K562 (cell line): ENCODE data around the gene PSMA5. TPM values are rescaled to one million over a fixed set of nuclear protein-coding genes. Genes with fewer than 3 reads are reported as not detected.

Experiments used
- BRD4 ChIP-seq: fragments of 200-600 bp; sonication (generic); IDR thresholded peaks from 2 replicates; pipeline ENCODE4 v1.6.1; 2017; ENCODE audit warnings: inconsistent platforms
- CHD2 ChIP-seq: IDR thresholded peaks from 2 replicates; pipeline ENCODE4 v1.6.1; 2011; ENCODE audit warnings: low read depth, low read length
- CHD4 ChIP-seq: fragments of 200-600 bp; sonication (generic); IDR thresholded peaks from 3 replicates; pipeline ENCODE4 v1.6.1; 2012; ENCODE audit warnings: low read depth, mild to moderate bottlenecking, mixed read lengths, low read length, inconsistent platforms; ENCODE audit not compliant: insufficient read depth, insufficient replicate concordance, poor library complexity, severe bottlenecking
- FOXM1 ChIP-seq, 2 experiments: fragments of 450-650 bp in 1 of 2; sonication (generic) in 1 of 2; formaldehyde crosslinking in 1 of 2; IDR thresholded peaks; 2 replicates each; pipeline versions ENCODE4 v1.6.1 to v1.9.0; 2017 to 2022; ENCODE audit warnings: low read depth in 2 of 2, mild to moderate bottlenecking in 2 of 2, missing genetic modification reagents in 1 of 2, moderate library complexity in 1 of 2
- HOXB6 ChIP-seq: fragments of 250-450 bp; sonication (Bioruptor Pico); IDR thresholded peaks from 2 replicates; pipeline ENCODE4 v1.5.1; 2022; ENCODE audit warnings: mild to moderate bottlenecking, borderline replicate concordance
- JUND ChIP-seq, 2 experiments: IDR thresholded peaks; 2 replicates in 1 of 2; 3 replicates in 1 of 2; pipeline ENCODE4 v1.6.1; 2011; ENCODE audit warnings: borderline replicate concordance in 2 of 2, low read depth in 2 of 2, low read length in 2 of 2, improper control_type of control experiment in 1 of 2, missing biosample characterization in 1 of 2, missing genetic modification characterization in 1 of 2, missing genetic modification reagents in 1 of 2
- MAZ ChIP-seq, 2 experiments: fragments of 450-650 bp in 1 of 2; sonication (generic) in 1 of 2; formaldehyde crosslinking; IDR thresholded peaks in 1 of 2; conservative IDR thresholded peaks in 1 of 2; 2 replicates each; pipeline versions ENCODE4 v1.4.0 to v1.5.0; 2020; ENCODE audit warnings: mild to moderate bottlenecking in 1 of 2, missing genetic modification reagents in 1 of 2
- PHF8 ChIP-seq: fragments of 200-600 bp; sonication (generic); IDR thresholded peaks from 2 replicates; pipeline ENCODE4 v1.6.1; 2012; ENCODE audit warnings: mixed run types, mild to moderate bottlenecking, inconsistent platforms, low read length, moderate library complexity, borderline replicate concordance
- RNF2 ChIP-seq: sonication (generic); IDR thresholded peaks from 2 replicates; pipeline ENCODE4 v1.6.1; 2016
- SNRNP70 ChIP-seq: fragments of 200-400 bp; formaldehyde crosslinking; optimal IDR thresholded peaks from 2 replicates; pipeline ENCODE3; 2017; ENCODE audit warnings: low read depth, low read length
- TEAD4 ChIP-seq, 2 experiments: sonication (generic) in 1 of 2; formaldehyde crosslinking in 1 of 2; IDR thresholded peaks; 2 replicates each; pipeline versions ENCODE4 v1.6.1 to v1.8.0; 2012 to 2022; ENCODE audit warnings: borderline replicate concordance in 1 of 2, inconsistent platforms in 1 of 2, low read length in 1 of 2, mild to moderate bottlenecking in 1 of 2, missing genetic modification reagents in 1 of 2
- ZNF12 ChIP-seq: sonication (generic); formaldehyde crosslinking; IDR thresholded peaks from 2 replicates; pipeline ENCODE4 v1.4.0; 2020; ENCODE audit warnings: mild to moderate bottlenecking, missing genetic modification reagents
- ZNF134 ChIP-seq: fragments of 250-450 bp; sonication (Bioruptor Pico); conservative IDR thresholded peaks from 2 replicates; pipeline ENCODE4 v1.4.0; 2020
- ZNF785 ChIP-seq: fragments of 250-450 bp; sonication (Bioruptor Pico); IDR thresholded peaks from 2 replicates; pipeline ENCODE4 v1.4.0; 2020; ENCODE audit warnings: mild to moderate bottlenecking
- polyA plus RNA-seq, 8 experiments: library from polyadenylated mRNA; depleted of rRNA in 4 of 8; stranded (reverse) in 5 of 8; unstranded in 3 of 8; fragments of >200 nt; fragmentation: Nextera tagmentation in 2 of 8; fragmentation: Illumina TruSeq in 1 of 8; extraction: Ambion mirVana in 2 of 8; extraction: Trizol in 1 of 8; gene quantifications; 2 replicates each; pipeline versions ENCODE4 v1.2.1 to v1.2.3, GENCODE V29; 2011 to 2014; ENCODE audit warnings: inconsistent platforms in 1 of 8, missing spikeins in 1 of 8
- total RNA-seq, 7 experiments: library from RNA; depleted of rRNA in 6 of 7; stranded (reverse); fragments of >200 nt in 6 of 7; fragmentation: Illumina TruSeq in 2 of 7; extraction: Trizol in 2 of 7; gene quantifications; 2 replicates each; pipeline versions ENCODE4 v1.2.1 to v1.2.3, GENCODE V29; 2011 to 2021; ENCODE audit warnings: low replicate concordance in 1 of 7
- TF ChIP-seq, protein P1 (sequence below): fragments of 200-800 bp; sonication (Bioruptor generic); IDR thresholded peaks from 2 replicates; pipeline ENCODE4 v1.6.1; 2016; ENCODE audit warnings: missing genetic modification characterization, missing compliant biosample characterization
- TF ChIP-seq, protein P2 (sequence below): fragments of 450-650 bp; IDR thresholded peaks from one replicate; pipeline ENCODE4 v1.6.1; 2018; ENCODE audit warnings: mild to moderate bottlenecking, moderate library complexity; ENCODE audit not compliant: partially characterized antibody

The PSMA5 gene
- total and polyA plus RNA-seq, 9 of the 15 experiments (the other 6 are each of a cell fraction or from before 2014, with no cell fraction given): 82.6 to 542 (median 287) TPM

- TF ChIP-seq, protein P1, sequence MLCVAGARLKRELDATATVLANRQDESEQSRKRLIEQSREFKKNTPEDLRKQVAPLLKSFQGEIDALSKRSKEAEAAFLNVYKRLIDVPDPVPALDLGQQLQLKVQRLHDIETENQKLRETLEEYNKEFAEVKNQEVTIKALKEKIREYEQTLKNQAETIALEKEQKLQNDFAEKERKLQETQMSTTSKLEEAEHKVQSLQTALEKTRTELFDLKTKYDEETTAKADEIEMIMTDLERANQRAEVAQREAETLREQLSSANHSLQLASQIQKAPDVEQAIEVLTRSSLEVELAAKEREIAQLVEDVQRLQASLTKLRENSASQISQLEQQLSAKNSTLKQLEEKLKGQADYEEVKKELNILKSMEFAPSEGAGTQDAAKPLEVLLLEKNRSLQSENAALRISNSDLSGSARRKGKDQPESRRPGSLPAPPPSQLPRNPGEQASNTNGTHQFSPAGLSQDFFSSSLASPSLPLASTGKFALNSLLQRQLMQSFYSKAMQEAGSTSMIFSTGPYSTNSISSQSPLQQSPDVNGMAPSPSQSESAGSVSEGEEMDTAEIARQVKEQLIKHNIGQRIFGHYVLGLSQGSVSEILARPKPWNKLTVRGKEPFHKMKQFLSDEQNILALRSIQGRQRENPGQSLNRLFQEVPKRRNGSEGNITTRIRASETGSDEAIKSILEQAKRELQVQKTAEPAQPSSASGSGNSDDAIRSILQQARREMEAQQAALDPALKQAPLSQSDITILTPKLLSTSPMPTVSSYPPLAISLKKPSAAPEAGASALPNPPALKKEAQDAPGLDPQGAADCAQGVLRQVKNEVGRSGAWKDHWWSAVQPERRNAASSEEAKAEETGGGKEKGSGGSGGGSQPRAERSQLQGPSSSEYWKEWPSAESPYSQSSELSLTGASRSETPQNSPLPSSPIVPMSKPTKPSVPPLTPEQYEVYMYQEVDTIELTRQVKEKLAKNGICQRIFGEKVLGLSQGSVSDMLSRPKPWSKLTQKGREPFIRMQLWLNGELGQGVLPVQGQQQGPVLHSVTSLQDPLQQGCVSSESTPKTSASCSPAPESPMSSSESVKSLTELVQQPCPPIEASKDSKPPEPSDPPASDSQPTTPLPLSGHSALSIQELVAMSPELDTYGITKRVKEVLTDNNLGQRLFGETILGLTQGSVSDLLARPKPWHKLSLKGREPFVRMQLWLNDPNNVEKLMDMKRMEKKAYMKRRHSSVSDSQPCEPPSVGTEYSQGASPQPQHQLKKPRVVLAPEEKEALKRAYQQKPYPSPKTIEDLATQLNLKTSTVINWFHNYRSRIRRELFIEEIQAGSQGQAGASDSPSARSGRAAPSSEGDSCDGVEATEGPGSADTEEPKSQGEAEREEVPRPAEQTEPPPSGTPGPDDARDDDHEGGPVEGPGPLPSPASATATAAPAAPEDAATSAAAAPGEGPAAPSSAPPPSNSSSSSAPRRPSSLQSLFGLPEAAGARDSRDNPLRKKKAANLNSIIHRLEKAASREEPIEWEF (CRISPR knock-in tag): 0 out of 2 replicates have a peak, but pooled peaks have one; percentile 6
- TF ChIP-seq BRD4: 0 out of 2 replicates have a peak, but pooled peaks have one; percentile 28
- no peak for TF ChIP-seq JUND (IDR thresholded peaks at IDR 0.05; ENCODE audit: borderline replicate concordance, low read depth, low read length)
- TF ChIP-seq JUND (tag; IDR thresholded peaks at IDR 0.05; ENCODE audit: borderline replicate concordance, low read depth, low read length): no peak
- no peak for TF ChIP-seq SNRNP70
- TF ChIP-seq FOXM1 (IDR thresholded peaks at IDR 0.05; ENCODE audit: low read depth): peak; percentile 63; the same call in 1 of the 2 replicates
- no peak for TF ChIP-seq FOXM1 (CRISPR knock-in tag; IDR thresholded peaks at IDR 0.05; ENCODE audit: low read depth)
- no peak for TF ChIP-seq HOXB6
- TF ChIP-seq ZNF134 (CRISPR knock-in tag): no peak
- peak; percentile 75; the same call in 1 of the 2 replicates for TF ChIP-seq TEAD4 (IDR thresholded peaks at IDR 0.05; ENCODE audit: low read length)
- TF ChIP-seq TEAD4 (CRISPR knock-in tag; IDR thresholded peaks at IDR 0.05; ENCODE audit: borderline replicate concordance): no peak
- peak; percentile 22; the same call in 1 of the 2 replicates for TF ChIP-seq RNF2
- TF ChIP-seq PHF8: no peak
- TF ChIP-seq MAZ (CRISPR knock-in tag; conservative IDR thresholded peaks at IDR 0.05 in 1 of 2, IDR thresholded peaks at IDR 0.05 in 1 of 2): 0 out of 4 replicates have a peak, but pooled peaks of 1 of the 2 experiments have one; percentile 7
- no peak for TF ChIP-seq CHD4
- no peak for TF ChIP-seq CHD2
- no peak for TF ChIP-seq ZNF12 (CRISPR knock-in tag)
- TF ChIP-seq ZNF785 (CRISPR knock-in tag): no peak
- TF ChIP-seq, protein P2, sequence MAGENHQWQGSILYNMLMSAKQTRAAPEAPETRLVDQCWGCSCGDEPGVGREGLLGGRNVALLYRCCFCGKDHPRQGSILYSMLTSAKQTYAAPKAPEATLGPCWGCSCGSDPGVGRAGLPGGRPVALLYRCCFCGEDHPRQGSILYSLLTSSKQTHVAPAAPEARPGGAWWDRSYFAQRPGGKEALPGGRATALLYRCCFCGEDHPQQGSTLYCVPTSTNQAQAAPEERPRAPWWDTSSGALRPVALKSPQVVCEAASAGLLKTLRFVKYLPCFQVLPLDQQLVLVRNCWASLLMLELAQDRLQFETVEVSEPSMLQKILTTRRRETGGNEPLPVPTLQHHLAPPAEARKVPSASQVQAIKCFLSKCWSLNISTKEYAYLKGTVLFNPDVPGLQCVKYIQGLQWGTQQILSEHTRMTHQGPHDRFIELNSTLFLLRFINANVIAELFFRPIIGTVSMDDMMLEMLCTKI: no peak
These were observed 55.4 kb downstream of the PSMA5 start (continued) for GRCh38 chr1:109370712-109371340.
